PC-9 (cell line): Measurements from ENCODE around the gene TMEM117. TPM values are rescaled to one million over a fixed set of nuclear protein-coding genes. Genes with fewer than 3 reads are reported as not detected.
"Not testable (repeated sequence)": the region's sequence is repeated elsewhere in the genome, so short reads cannot be mapped to it uniquely, and the experiment has no call there.

Source experiments
- BruUV-seq: library from RNA; stranded (reverse); fragments of 400-500 nt; replicated peaks from 2 replicates; lab custom pipeline; 2021; lab: Mats Ljungman, UMichigan
- CTCF ChIA-PET: fragments of 300-600 bp; sonication (Branson Sonifier 250); formaldehyde crosslinking; loops from one replicate; lab custom pipeline; 2022; ENCODE audit warnings: antibody characterized with exemption; lab: Charles Lee
- POLR2A ChIA-PET: fragments of 300-600 bp; sonication (Branson Sonifier 250); formaldehyde crosslinking; loops from one replicate; lab custom pipeline; 2022; ENCODE audit warnings: antibody characterized with exemption; ENCODE audit not compliant: unreplicated experiment; lab: Charles Lee
- DNase-seq, 2 experiments: peaks; one replicate each; pipeline versions ENCODE4 v3.0.0 to v3.0.0-alpha.2; 2015 to 2022; ENCODE audit warnings: mixed read lengths in 1 of 2
- H2AFZ ChIP-seq: fragments of 200-600 bp; sonication (generic); 2 replicates; pipeline ENCODE4 v1.8.1; 2017; ENCODE audit warnings: antibody characterized with exemption
- H3F3A ChIP-seq: fragments of 200-600 bp; sonication (generic); 2 replicates; pipeline ENCODE4 v1.8.1; 2017; ENCODE audit warnings: antibody characterized with exemption, mild to moderate bottlenecking, low read depth; ENCODE audit not compliant: insufficient read depth
- H3K27ac ChIP-seq: fragments of 200-600 bp; sonication (generic); 2 replicates; pipeline ENCODE4 v1.6.1; 2016; ENCODE audit warnings: mixed run types
- H3K27me3 ChIP-seq: fragments of 200-600 bp; sonication (generic); 2 replicates; pipeline ENCODE4 v1.6.1; 2016; ENCODE audit warnings: low read depth, mixed run types; ENCODE audit not compliant: insufficient read depth
- H3K36me3 ChIP-seq: fragments of 200-600 bp; sonication (generic); 2 replicates; pipeline ENCODE4 v1.6.1; 2016; ENCODE audit warnings: low read depth, mixed run types
- H3K4me1 ChIP-seq: fragments of 200-600 bp; sonication (generic); replicated peaks from 2 replicates; pipeline ENCODE4 v1.6.1; 2016; ENCODE audit warnings: mixed run types; ENCODE audit not compliant: insufficient read depth
- H3K4me2 ChIP-seq: fragments of 200-600 bp; sonication (generic); 2 replicates; pipeline ENCODE4 v1.6.1; 2017; ENCODE audit warnings: mixed run types
- H3K4me3 ChIP-seq: fragments of 200-600 bp; sonication (generic); 2 replicates; pipeline ENCODE4 v1.6.1; 2016; ENCODE audit warnings: mixed run types
- H3K79me2 ChIP-seq: fragments of 200-600 bp; sonication (generic); 2 replicates; pipeline ENCODE4 v1.6.1; 2017; ENCODE audit warnings: low read depth, mixed run types
- H3K9me2 ChIP-seq: fragments of 200-600 bp; sonication (generic); 2 replicates; pipeline ENCODE4 v1.8.1; 2017; ENCODE audit warnings: mild to moderate bottlenecking; ENCODE audit not compliant: insufficient read depth
- H3K9me3 ChIP-seq: fragments of 200-600 bp; sonication (generic); 2 replicates; pipeline ENCODE4 v1.8.1; 2016; ENCODE audit warnings: low read depth; ENCODE audit not compliant: insufficient read depth
- H4K20me1 ChIP-seq: fragments of 200-600 bp; sonication (generic); 2 replicates; pipeline ENCODE4 v1.8.1; 2017; ENCODE audit not compliant: insufficient read depth
- EZH2 ChIP-seq: fragments of 200-600 bp; sonication (generic); IDR thresholded peaks from 2 replicates; pipeline ENCODE4 v1.8.0; 2017; ENCODE audit warnings: antibody characterized with exemption, low read depth
- intact Hi-C: fragments of 100-400 bp; cut with micrococcal nuclease; formaldehyde crosslinking; loops from one replicate; pipeline ENCODE4 v1.10.0; 2022; ENCODE audit not compliant: unreplicated experiment
- total RNA-seq: library from RNA; stranded (reverse); gene quantifications from 2 replicates; pipeline ENCODE4 v1.2.3, GENCODE V29; 2021
- TF ChIP-seq, protein P1 (sequence below): fragments of 200-600 bp; sonication (generic); conservative IDR thresholded peaks from 2 replicates; pipeline ENCODE4 v1.6.1; 2017; ENCODE audit warnings: mixed run types, antibody characterized with exemption, mild to moderate bottlenecking, moderate library complexity

TMEM117 gene
- total RNA-seq, 1 experiment from 2014 or later = 2.0 TPM

DNA sequence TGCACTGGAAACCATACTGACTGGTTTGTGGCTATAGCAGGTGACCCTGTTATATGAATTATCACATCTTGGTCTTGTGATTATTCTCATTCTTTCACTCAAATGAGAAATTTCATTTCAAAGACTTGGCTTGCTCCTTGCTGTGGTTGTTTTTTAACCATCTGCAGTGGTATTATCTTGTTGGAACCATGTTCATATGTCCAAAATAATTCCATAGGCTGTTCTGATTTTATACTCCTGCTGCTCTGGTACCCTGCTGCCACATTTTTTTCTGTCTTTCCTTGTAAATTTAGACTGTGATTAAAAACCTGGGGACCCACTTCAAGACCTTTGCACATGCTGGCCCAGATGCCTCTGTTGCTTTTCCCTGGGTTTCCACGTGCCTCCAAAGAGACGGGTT lies 190.2 kb downstream of the TMEM117 start:
- TF ChIP-seq EZH2 = no peak
- TF ChIP-seq, protein P1, sequence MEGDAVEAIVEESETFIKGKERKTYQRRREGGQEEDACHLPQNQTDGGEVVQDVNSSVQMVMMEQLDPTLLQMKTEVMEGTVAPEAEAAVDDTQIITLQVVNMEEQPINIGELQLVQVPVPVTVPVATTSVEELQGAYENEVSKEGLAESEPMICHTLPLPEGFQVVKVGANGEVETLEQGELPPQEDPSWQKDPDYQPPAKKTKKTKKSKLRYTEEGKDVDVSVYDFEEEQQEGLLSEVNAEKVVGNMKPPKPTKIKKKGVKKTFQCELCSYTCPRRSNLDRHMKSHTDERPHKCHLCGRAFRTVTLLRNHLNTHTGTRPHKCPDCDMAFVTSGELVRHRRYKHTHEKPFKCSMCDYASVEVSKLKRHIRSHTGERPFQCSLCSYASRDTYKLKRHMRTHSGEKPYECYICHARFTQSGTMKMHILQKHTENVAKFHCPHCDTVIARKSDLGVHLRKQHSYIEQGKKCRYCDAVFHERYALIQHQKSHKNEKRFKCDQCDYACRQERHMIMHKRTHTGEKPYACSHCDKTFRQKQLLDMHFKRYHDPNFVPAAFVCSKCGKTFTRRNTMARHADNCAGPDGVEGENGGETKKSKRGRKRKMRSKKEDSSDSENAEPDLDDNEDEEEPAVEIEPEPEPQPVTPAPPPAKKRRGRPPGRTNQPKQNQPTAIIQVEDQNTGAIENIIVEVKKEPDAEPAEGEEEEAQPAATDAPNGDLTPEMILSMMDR = no peak
- BruUV-seq = no TSS peak
- POLR2A ChIA-PET = no interaction called here

DNA sequence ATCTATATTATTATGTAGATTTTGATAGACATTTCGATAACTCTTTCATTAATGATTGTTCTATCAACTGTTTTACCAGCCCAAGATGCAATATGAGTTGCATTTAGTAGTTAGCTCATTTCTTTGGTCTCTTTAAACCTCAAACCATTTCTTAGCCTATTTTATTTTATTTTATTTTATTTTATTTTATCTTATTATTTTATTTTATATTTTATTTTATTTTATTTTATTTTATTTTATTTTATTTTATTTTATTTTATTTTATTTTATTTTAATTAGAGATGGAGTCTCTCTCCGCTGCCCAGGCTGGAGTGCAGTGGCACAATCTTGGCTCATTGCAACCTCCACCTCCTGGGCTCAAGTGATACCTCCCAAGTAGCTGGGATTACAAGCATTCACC lies 191.0 kb downstream of the TMEM117 start:
- H3F3A ChIP-seq, DNase-seq, H3K36me3 ChIP-seq, H2AFZ ChIP-seq, CTCF ChIA-PET, H3K4me2 ChIP-seq, BruUV-seq, intact Hi-C loops, H3K27me3 ChIP-seq, H3K79me2 ChIP-seq, H3K9me3 ChIP-seq, H3K4me1 ChIP-seq, H3K27ac ChIP-seq, POLR2A ChIA-PET, H3K4me3 ChIP-seq, H3K9me2 ChIP-seq, H4K20me1 ChIP-seq: not testable (repeated sequence)

More for the DNA sequence above, 190.2 kb downstream of the TMEM117 start:
- CTCF ChIA-PET = no interaction called here
- Histone ChIP-seq H3K4me1 (no peaks in the 10 kb centered on the region), H3K9me3 (no peaks in the 10 kb centered on the region), H3F3A (no peaks in the 10 kb centered on the region), H3K36me3 (no peaks in the 10 kb centered on the region), H3K27me3 (no peaks in the 10 kb centered on the region), H3K4me3 (no peak overlapping the region), H3K9me2 (no peaks in the 10 kb centered on the region), H3K79me2 (no peaks in the 10 kb centered on the region), H2AFZ (no peak overlapping the region), H4K20me1 (no peaks in the 10 kb centered on the region), H3K27ac (no peak overlapping the region), H3K4me2 (no peak overlapping the region)
- no peak for DNase-seq
- intact Hi-C loops = no loop called here

DNA sequence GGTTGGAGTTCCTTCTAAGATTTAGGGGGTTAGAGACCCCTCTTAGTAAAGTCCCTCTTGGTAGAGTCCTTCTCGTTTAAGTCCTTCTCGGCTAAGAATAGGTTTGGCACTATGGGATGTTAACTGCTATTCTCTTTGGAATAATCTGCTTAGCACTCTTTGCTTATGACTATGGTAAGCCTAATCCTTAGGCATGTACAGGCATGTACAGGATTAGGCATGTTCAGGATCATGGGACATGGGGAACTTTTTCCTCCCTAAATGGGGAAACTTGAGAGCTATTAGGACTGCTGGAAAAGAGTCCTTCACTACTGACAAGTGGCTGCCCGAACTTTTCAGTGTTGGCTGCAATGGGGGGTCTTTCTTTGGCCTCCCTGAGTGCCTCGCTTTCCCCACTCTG lies 193.3 kb downstream of the TMEM117 start:
- no peaks in the 10 kb centered on the region for H4K20me1 ChIP-seq
- no peaks in the 10 kb centered on the region for H3K9me2 ChIP-seq
- H3K4me2 ChIP-seq = no peak overlapping the region
- no peaks in the 10 kb centered on the region for H3K79me2 ChIP-seq
- DNase-seq = no peak
- no peaks in the 10 kb centered on the region for H3K36me3 ChIP-seq
- TF ChIP-seq, protein P1 = no peak
- no peak for TF ChIP-seq EZH2
- no TSS peak for BruUV-seq
- intact Hi-C loops = no loop called here
- CTCF ChIA-PET = no interaction called here
- POLR2A ChIA-PET = no interaction called here
- no peak overlapping the region for H3K4me3 ChIP-seq
- no peak overlapping the region for H2AFZ ChIP-seq
- no peaks in the 10 kb centered on the region for H3F3A ChIP-seq
- no peaks in the 10 kb centered on the region for H3K9me3 ChIP-seq
- H3K27me3 ChIP-seq = no peaks in the 10 kb centered on the region
- H3K4me1 ChIP-seq = no peaks in the 10 kb centered on the region
- H3K27ac ChIP-seq = no peak overlapping the region

DNA sequence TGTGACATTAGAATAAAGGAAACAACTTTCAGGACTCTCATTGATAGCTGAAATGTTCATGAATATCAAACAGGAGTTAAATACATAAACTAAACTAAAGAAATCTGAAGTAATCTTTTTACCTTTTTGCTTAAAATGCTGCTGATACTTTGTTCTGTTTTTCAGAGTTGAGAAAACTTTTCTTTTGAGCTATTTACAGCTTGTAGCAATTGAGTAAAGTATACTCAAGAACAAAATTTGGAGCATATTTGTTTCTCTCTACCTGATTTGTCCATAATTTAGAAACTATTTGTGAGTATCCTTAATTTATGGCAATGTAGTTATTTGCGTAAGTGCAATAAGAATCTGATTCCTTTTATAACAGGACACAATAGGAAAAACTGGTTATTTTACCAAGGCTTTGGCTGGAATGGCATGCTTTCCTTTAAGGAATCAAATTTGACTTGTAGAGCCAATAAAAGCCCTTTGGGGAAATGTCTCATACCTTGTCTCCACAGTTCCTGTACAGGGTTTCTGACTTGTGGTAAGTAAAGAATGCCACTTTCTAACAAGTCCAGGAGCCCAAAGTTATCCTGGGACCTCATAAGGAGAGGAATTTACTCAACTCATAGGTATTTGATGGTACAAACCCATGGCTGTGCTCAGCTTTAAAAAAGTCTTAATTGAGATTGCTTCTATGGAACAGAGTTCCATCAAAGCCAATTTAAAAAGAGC lies 195.7 kb downstream of the TMEM117 start:
- intact Hi-C loops = no loop called here
- no peak overlapping the region for H2AFZ ChIP-seq
- no peaks in the 10 kb centered on the region for H4K20me1 ChIP-seq
- DNase-seq = no peak
- ChIA-PET CTCF (no interaction called here), POLR2A (no interaction called here)
- no peak overlapping the region for H3K4me2 ChIP-seq
- no peak overlapping the region for H3K27ac ChIP-seq
- H3K9me2 ChIP-seq = no peaks in the 10 kb centered on the region
- no peaks in the 10 kb centered on the region for H3K9me3 ChIP-seq
- TF ChIP-seq, protein P1 = no peak
- TF ChIP-seq EZH2 = no peak
- H3K79me2 ChIP-seq = no peaks in the 10 kb centered on the region
- no peaks in the 10 kb centered on the region for H3K36me3 ChIP-seq
- no peaks in the 10 kb centered on the region for H3F3A ChIP-seq
- BruUV-seq = no TSS peak
- no peaks in the 10 kb centered on the region for H3K4me1 ChIP-seq
- H3K27me3 ChIP-seq = no peaks in the 10 kb centered on the region
- H3K4me3 ChIP-seq = no peak overlapping the region
